ENCODE measurements around the gene RALGAPA2. TPM values are rescaled to one million over a fixed set of nuclear protein-coding genes. Genes with fewer than 3 reads are reported as not detected.
A peak's percentile ranks its signal among the peaks of the same experiment; 100 is the strongest.

The RALGAPA2 gene
- total and polyA plus RNA-seq, 8 donors: 9.6 to 41.7 (median 24.5) TPM

DNA sequence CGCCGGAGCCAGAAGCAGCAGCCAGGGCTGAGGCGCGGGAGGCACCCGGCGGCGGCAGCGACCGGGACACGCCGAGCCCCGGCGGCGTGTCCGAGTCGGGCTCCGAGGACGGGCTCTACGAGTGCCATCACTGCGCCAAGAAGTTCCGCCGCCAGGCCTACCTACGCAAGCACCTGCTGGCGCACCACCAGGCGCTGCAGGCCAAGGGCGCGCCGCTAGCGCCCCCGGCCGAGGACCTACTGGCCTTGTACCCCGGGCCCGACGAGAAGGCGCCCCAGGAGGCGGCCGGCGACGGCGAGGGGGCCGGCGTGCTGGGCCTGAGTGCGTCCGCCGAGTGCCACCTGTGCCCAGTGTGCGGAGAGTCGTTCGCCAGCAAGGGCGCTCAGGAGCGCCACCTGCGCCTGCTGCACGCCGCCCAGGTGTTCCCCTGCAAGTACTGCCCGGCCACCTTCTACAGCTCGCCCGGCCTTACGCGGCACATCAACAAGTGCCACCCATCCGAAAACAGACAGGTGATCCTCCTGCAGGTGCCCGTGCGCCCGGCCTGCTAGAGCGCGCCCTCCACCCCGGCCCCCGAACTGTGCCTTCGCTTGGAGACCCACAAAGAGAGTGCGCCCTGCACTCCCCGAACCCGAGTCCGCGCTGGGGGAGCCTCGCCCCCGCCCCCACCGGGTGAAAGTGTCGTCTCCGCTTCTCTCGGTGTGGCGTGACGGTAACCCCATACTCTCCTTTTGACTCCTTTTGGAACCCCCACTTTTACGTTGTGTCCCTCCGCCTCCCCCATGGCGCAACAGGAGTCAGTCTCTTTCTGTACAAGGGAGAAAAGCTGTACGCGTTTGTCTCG lies 343.0 kb downstream of the RALGAPA2 start:
- DNase-seq (peak in 4 of 6 donors; percentile 19 to 77 (median 50)), ATAC-seq (peak; percentile 58 to 81 (median 72)), FAIRE-seq (no peak)
- 1 to 2% methylated on average over 78 to 86 of the region's 86 CpGs for WGBS, 2 donors
- TF ChIP-seq, protein P1, sequence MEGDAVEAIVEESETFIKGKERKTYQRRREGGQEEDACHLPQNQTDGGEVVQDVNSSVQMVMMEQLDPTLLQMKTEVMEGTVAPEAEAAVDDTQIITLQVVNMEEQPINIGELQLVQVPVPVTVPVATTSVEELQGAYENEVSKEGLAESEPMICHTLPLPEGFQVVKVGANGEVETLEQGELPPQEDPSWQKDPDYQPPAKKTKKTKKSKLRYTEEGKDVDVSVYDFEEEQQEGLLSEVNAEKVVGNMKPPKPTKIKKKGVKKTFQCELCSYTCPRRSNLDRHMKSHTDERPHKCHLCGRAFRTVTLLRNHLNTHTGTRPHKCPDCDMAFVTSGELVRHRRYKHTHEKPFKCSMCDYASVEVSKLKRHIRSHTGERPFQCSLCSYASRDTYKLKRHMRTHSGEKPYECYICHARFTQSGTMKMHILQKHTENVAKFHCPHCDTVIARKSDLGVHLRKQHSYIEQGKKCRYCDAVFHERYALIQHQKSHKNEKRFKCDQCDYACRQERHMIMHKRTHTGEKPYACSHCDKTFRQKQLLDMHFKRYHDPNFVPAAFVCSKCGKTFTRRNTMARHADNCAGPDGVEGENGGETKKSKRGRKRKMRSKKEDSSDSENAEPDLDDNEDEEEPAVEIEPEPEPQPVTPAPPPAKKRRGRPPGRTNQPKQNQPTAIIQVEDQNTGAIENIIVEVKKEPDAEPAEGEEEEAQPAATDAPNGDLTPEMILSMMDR (IDR thresholded peaks at IDR 0.05): no peak
- Histone ChIP-seq H3K4me3 (peak overlapping the region in 2 of 4 donors; percentile 29 to 42), H3K4me1 (peaks cover 0 to 6% (median 0%) of the 10 kb centered on the region in 3 donors), H3K27ac (peak overlapping the region in 1 of 4 donors; percentile 17), H3K36me3 (no peaks in the 10 kb centered on the region), H3K27me3 (peaks cover 0 to 39% (median 8%) of the 10 kb centered on the region in 4 donors), H3K9me3 (no peaks in the 10 kb centered on the region)
- intact Hi-C loops (cut with DNase I): loop anchor here in 1 of 3 donors (10.0 kb wide), 1 partner anchor 195 kb away; no protein-coding TSS in a partner anchor

DNA sequence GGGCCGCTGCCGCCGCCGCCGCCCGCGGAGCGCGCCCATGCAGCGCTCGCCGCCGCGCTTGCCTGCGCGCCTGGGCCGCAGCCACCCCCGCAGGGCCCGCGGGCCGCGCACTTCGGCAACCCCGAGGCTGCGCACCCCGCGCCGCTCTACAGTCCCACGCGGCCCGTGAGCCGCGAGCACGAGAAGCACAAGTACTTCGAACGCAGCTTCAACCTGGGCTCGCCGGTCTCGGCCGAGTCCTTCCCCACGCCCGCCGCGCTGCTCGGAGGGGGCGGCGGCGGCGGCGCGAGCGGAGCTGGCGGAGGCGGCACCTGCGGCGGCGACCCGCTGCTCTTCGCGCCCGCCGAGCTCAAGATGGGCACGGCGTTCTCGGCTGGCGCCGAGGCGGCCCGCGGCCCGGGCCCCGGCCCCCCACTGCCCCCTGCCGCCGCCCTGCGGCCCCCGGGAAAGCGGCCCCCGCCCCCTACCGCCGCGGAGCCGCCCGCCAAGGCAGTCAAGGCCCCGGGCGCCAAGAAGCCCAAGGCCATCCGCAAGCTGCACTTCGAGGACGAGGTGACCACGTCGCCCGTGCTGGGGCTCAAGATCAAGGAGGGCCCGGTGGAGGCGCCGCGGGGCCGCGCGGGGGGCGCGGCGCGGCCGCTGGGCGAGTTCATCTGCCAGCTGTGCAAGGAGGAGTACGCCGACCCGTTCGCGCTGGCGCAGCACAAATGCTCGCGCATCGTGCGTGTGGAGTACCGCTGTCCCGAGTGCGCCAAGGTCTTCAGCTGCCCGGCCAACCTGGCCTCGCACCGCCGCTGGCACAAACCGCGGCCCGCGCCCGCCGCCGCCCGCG lies 343.8 kb downstream of the RALGAPA2 start:
- Histone ChIP-seq H3K27me3 (peaks cover 0 to 45% (median 9%) of the 10 kb centered on the region in 4 donors), H3K36me3 (no peaks in the 10 kb centered on the region), H3K9me3 (no peaks in the 10 kb centered on the region), H3K4me1 (peaks cover 0 to 6% (median 0%) of the 10 kb centered on the region in 3 donors), H3K27ac (no peak overlapping the region), H3K4me3 (peak overlapping the region in 2 of 4 donors; percentile 29 to 42)
- peak in 1 of 4 donors; percentile 25 for ATAC-seq
- WGBS, 2 donors: 0 to 1% methylated on average over 80 to 130 of the region's 130 CpGs
- no peak for FAIRE-seq
- TF ChIP-seq, protein P1 (IDR thresholded peaks at IDR 0.05): no peak
- peak in 1 of 6 donors; percentile 61 for DNase-seq
- intact Hi-C loops (cut with DNase I): loop anchor here in 1 of 3 donors (10.0 kb wide), 1 partner anchor 196 kb away; no protein-coding TSS in a partner anchor

DNA sequence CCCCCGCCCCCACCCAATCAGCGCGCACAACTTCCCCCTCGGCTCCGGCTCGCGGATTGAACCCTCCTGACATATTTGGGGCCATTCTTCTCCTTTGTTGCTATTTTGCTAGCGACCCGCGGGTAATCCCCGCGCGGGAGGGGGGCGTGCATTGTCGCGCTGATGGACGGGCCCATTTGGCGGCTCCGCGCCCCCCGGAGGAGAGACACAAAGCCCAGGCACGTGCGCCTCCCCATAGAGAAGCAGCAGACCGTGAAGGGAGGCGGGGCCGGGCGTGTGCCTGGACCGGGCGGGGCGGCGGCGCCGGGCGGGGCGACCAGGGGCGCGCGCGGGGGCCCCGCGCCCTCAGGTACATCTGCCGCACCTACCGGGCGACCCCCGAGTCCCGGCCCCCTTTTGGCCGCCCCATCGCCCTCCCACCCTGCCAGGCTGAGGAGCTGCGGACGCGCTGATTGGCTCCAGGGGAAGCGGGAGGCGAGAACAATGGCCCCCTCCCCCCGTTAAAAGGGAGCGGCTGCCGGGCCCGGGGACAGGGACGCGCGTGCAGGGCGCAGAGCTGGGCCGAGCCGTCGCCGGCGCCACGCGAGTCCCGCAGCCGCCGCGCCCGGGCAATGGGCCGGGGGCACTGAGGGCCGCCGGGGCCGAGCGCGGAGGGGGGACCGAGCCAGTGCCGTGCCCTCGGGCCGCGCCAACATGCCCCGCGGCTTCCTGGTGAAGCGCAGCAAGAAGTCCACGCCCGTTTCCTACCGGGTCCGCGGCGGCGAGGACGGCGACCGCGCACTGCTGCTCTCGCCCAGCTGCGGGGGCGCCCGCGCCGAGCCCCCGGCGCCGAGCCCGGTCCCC lies 344.6 kb downstream of the RALGAPA2 start, which contains the start of gene INSM1:
TSS of gene INSM1 (plus strand) at position 530 of the 843 bp plus-strand sequence. CDS start at position 694, 164 bp downstream.
- DNase-seq (peak in 1 of 6 donors; percentile 65), ATAC-seq (peak in 3 of 4 donors; percentile 14 to 58 (median 37)), FAIRE-seq (no peak)
- H3K4me1 ChIP-seq: peaks cover 0 to 6% (median 0%) of the 10 kb centered on the region in 3 donors
- H3K27ac ChIP-seq: no peak within 1 kb of the TSS
- TF ChIP-seq, protein P1 (IDR thresholded peaks at IDR 0.05): no peak
- H3K9me3 ChIP-seq: no peaks in the 10 kb centered on the region
- no peaks in the 10 kb centered on the region for H3K36me3 ChIP-seq
- peaks cover 0 to 45% (median 9%) of the 10 kb centered on the region in 4 donors for H3K27me3 ChIP-seq
- intact Hi-C loops (cut with DNase I): loop anchor here in 1 of 3 donors (10.0 kb wide), 1 partner anchor 197 kb away; no protein-coding TSS in a partner anchor
- WGBS, 2 donors: 1 to 2% methylated on average over 75 to 108 of the region's 108 CpGs
- H3K4me3 ChIP-seq: peak within 1 kb of the TSS in 2 of 4 donors; percentile 29 to 42

DNA sequence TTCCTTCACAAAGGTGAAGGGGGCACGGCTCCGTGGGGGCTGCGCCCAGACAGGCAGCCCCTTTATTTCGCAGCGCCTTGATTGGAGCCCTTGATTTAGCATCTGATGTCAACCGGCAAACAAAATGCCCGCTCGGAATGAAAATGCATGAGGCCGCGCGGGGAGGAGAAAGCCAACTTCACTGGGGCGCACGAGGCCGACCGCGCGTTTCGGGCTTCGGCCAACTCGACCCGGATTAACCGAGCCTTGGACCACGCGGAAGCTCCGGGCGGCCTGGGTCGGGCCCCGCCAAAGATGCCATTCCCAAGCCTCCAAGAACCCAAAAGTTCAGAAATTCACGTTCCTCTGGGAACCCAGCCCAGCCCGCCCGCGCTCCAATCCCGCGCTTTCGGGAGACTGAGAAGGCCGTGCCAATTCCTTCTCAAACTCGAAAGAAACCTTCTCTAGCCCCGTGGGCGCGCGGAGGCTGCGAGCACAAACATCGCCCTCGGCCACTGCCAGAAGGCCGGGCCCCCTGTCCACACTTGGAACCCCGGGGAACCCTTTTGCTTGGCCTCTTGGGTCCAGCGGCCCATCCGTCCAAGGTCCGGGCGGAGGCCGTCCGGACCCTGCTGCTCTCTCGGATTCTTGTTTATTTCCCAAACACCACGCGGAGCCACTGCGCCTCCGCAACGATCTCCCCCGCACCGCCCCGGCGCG lies 345.4 kb downstream of the RALGAPA2 start:
- Histone ChIP-seq H3K4me3 (peak overlapping the region in 1 of 4 donors; percentile 42), H3K9me3 (no peaks in the 10 kb centered on the region), H3K4me1 (peaks cover 0 to 6% (median 0%) of the 10 kb centered on the region in 3 donors), H3K27me3 (peaks cover 0 to 45% (median 9%) of the 10 kb centered on the region in 4 donors), H3K27ac (no peak overlapping the region), H3K36me3 (no peaks in the 10 kb centered on the region)
- DNase-seq (no peak), FAIRE-seq (no peak), ATAC-seq (no peak)
- TF ChIP-seq, protein P1 (IDR thresholded peaks at IDR 0.05): no peak
- intact Hi-C loops (cut with DNase I): loop anchor here in 1 of 3 donors (10.0 kb wide), 1 partner anchor 198 kb away; no protein-coding TSS in a partner anchor
- WGBS, 2 donors: 5% methylated on average over 62 to 63 of the region's 63 CpGs

Data from pancreas (tissue), 10 donors.